Natural killer cell (primary cell): ENCODE results near the gene RABGAP1L. TPM values are rescaled to one million over a fixed set of nuclear protein-coding genes. Genes with fewer than 3 reads are reported as not detected.
"Not testable (repeated sequence)": the region's sequence is repeated elsewhere in the genome, so short reads cannot be mapped to it uniquely, and the experiment has no call there.

ENCODE experiments used
- ATAC-seq, 3 donors: fragments of 150-1000 bp in 2 of 3; fragments of 200-7000 bp in 1 of 3; cut with Tn5 transposase; 1 replicate in 1 of 3; 2 replicates in 2 of 3; pipeline ENCODE4 v1.10.0; 2021; ENCODE audit warnings: mild to moderate bottlenecking in 2 of 3, moderate library complexity in 2 of 3
- DNase-seq, 2 donors: peaks; one replicate each; pipeline versions ENCODE4 v3.0.0 to v3.0.0-alpha.2; 2013 to 2021; ENCODE audit warnings: mixed read lengths in 1 of 2
- H3K27ac ChIP-seq: one replicate; pipeline ENCODE4 v1.5.1; 2013; ENCODE audit warnings: mild to moderate bottlenecking, low read length
- H3K27me3 ChIP-seq: one replicate; pipeline ENCODE4 v1.6.1; 2013; ENCODE audit warnings: low read length; ENCODE audit not compliant: control insufficient read depth, insufficient read depth
- H3K36me3 ChIP-seq: one replicate; pipeline ENCODE4 v1.6.1; 2013; ENCODE audit warnings: low read length; ENCODE audit not compliant: control insufficient read depth, insufficient read depth
- H3K4me1 ChIP-seq: one replicate; pipeline ENCODE4 v1.6.1; 2013; ENCODE audit warnings: low read length; ENCODE audit not compliant: control insufficient read depth, insufficient read depth
- H3K4me3 ChIP-seq: one replicate; pipeline ENCODE4 v1.5.1; 2013; ENCODE audit warnings: low read length
- H3K9me3 ChIP-seq: one replicate; pipeline ENCODE4 v1.6.1; 2013; ENCODE audit warnings: low read length; ENCODE audit not compliant: control insufficient read depth, insufficient read depth
- H3K27ac Mint-ChIP-seq, 2 donors: one replicate each; pipeline ENCODE4 v1.8.0; 2022; ENCODE audit warnings: mild to moderate bottlenecking in 2 of 2, mixed read lengths in 2 of 2, moderate library complexity in 1 of 2
- H3K27me3 Mint-ChIP-seq, 2 donors: one replicate each; pipeline ENCODE4 v1.8.0; 2022; ENCODE audit warnings: low read depth in 2 of 2, mixed read lengths in 2 of 2
- H3K36me3 Mint-ChIP-seq: one replicate; pipeline ENCODE4 v1.8.0; 2022; ENCODE audit warnings: mixed read lengths
- H3K4me1 Mint-ChIP-seq, 2 donors: one replicate each; pipeline ENCODE4 v1.8.0; 2022; ENCODE audit warnings: mixed read lengths in 2 of 2
- H3K4me3 Mint-ChIP-seq: one replicate; pipeline ENCODE4 v1.8.0; 2022; ENCODE audit warnings: mild to moderate bottlenecking, moderate library complexity, mixed read lengths
- H3K9me3 Mint-ChIP-seq, 2 donors: one replicate each; pipeline ENCODE4 v1.8.0; 2022; ENCODE audit warnings: mixed read lengths in 2 of 2
- CTCF ChIP-seq: fragments of 200-600 bp; IDR thresholded peaks from one replicate; pipeline ENCODE4 v1.8.0; 2022; ENCODE audit warnings: antibody characterized with exemption
- WGBS: methylation state at CpG from one replicate; pipeline ENCODE4 v1.1.7; 2013; ENCODE audit warnings: missing lambda C conversion rate; ENCODE audit not compliant: insufficient coverage; 5-methylcytosine and 5-hydroxymethylcytosine counted together
- intact Hi-C: fragments of 100-400 bp; cut with micrococcal nuclease; formaldehyde crosslinking; loops from one replicate; pipeline ENCODE4 v1.14.2; 2022
- total RNA-seq, 4 donors: library from RNA; stranded (reverse); fragments of 120-200 nt in 1 of 4; gene quantifications; one replicate each; pipeline versions ENCODE4 v1.2.3 to v1.2.4, GENCODE V29; 2013 to 2022

RABGAP1L gene
- total RNA-seq, 3 donors from 2014 or later (not counting 1 experiment from before 2014, with no cell fraction given) = 145 to 168 (median 153) TPM

GRCh38 chr1:175019524-175019923 is 860.2 kb downstream of the RABGAP1L start:
- 100% methylated on average over 2 of the region's 3 CpGs for WGBS
- Mint-ChIP-seq H3K4me3 (no peak overlapping the region), H3K36me3 (no peaks in the 10 kb centered on the region)

DNA sequence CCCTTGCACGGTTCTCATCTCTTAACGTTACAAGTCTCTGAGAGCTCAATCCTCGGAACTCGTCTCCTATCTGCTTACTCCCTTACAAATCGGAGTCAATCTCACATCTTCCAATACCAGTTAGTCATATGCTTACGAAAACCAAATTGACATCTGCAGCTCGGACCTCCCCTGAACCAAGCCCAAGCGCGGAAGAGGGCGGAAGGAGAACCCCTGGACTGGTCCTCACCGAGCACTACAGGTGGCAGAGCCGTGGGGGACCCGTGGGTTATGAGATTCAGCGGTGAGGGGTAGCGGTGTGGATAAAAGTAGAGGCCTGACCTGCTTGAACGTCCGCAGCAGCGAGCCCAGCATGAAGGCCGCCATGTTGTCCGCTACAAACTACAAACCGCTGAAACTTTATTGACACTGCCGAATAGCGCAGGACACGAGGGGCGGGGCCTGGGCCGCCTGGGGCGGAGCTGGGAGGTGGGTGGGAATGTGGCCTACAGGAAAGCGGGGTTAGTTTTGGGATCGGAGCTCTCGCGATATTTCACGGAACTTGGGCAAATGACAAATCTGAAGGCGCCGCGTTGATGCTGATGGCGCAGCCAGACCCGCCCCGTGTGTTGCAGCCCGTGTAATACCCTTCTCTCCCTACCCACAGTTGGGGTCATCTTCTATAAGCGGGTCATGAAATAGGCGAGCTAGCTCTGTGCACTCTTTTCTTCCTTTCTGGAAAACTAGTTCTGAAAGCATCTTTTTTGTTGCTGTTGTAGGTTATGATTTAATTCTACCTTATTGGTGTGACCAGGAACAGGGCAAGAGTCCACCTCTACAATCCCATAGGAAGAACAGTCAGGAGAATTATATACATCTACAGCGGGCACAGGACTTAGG is 864.0 kb downstream of the RABGAP1L start, which contains the start of gene MRPS14:
TSS of gene MRPS14 (minus strand) at position 383 of the 879 bp plus-strand sequence. CDS start at position 366, 17 bp downstream.
- Histone ChIP-seq H3K4me3 (peak within 1 kb of the TSS; percentile 82), H3K27ac (peak within 1 kb of the TSS; percentile 88), H3K27me3 (no peaks in the 10 kb centered on the region), H3K9me3 (no peaks in the 10 kb centered on the region), H3K36me3 (peaks cover 2% of the 10 kb centered on the region), H3K4me1 (peaks cover 12% of the 10 kb centered on the region)
- TF ChIP-seq CTCF = no peak
- DNase-seq = peak; percentile 95 to 99
- Mint-ChIP-seq H3K36me3 (no peaks in the 10 kb centered on the region), H3K27ac (peak within 1 kb of the TSS; percentile 91 to 94), H3K4me3 (peak within 1 kb of the TSS; percentile 97), H3K9me3 (no peaks in the 10 kb centered on the region), H3K27me3 (no peaks in the 10 kb centered on the region), H3K4me1 (peaks cover 25 to 27% of the 10 kb centered on the region in 2 donors)
- WGBS = 3% methylated on average over 42 of the region's 42 CpGs
- ATAC-seq = peak; percentile 91 to 98 (median 94)
- intact Hi-C loops = loop anchor here (1.0 kb wide), 1 partner anchor 24 kb away; the partner anchor contains the start of gene CACYBP

More at GRCh38 chr1:175019524-175019923, 860.2 kb downstream of the RABGAP1L start:
- Histone ChIP-seq H3K4me3 (no peak overlapping the region), H3K9me3 (no peaks in the 10 kb centered on the region), H3K27ac (no peak overlapping the region), H3K4me1 (peaks cover 12% of the 10 kb centered on the region), H3K27me3 (no peaks in the 10 kb centered on the region), H3K36me3 (peaks cover 34% of the 10 kb centered on the region)
- ATAC-seq (no peak), DNase-seq (no peak)
- Mint-ChIP-seq H3K9me3 (no peaks in the 10 kb centered on the region), H3K27ac (no peak overlapping the region), H3K27me3 (no peaks in the 10 kb centered on the region), H3K4me1 (peaks cover 31 to 39% of the 10 kb centered on the region in 2 donors)
- intact Hi-C loops = no loop called here
- no peak for TF ChIP-seq CTCF

- H3K9me3 ChIP-seq, H3K36me3 ChIP-seq, H3K27me3 ChIP-seq, DNase-seq, H3K9me3 Mint-ChIP-seq, H3K36me3 Mint-ChIP-seq, H3K27me3 Mint-ChIP-seq, ATAC-seq: not testable (repeated sequence)
- Histone ChIP-seq H3K27ac (peak overlapping the region; percentile 88), H3K4me1 (peaks cover 12% of the 10 kb centered on the region), H3K4me3 (peak overlapping the region; percentile 82)
- peaks cover 25 to 27% of the 10 kb centered on the region in 2 donors for H3K4me1 Mint-ChIP-seq
- H3K4me3 Mint-ChIP-seq = peak overlapping the region; percentile 97
- H3K27ac Mint-ChIP-seq = peak overlapping the region; percentile 91 to 94
- 91% methylated on average over 2 of the region's 2 CpGs for WGBS
- intact Hi-C loops = loop anchor here (1.0 kb wide), 1 partner anchor 25 kb away; the partner anchor contains the start of gene CACYBP
Observed at GRCh38 chr1:175023922-175024242, 864.6 kb downstream of the RABGAP1L start.

GRCh38 chr1:175024773-175025172 is 865.5 kb downstream of the RABGAP1L start:
- H3K9me3 Mint-ChIP-seq = no peaks in the 10 kb centered on the region
- no peak for DNase-seq
- TF ChIP-seq CTCF = no peak
- ATAC-seq = no peak
- Histone ChIP-seq H3K4me1 (peaks cover 18% of the 10 kb centered on the region), H3K36me3 (no peaks in the 10 kb centered on the region), H3K27me3 (no peaks in the 10 kb centered on the region), H3K27ac (no peak overlapping the region), H3K4me3 (no peak overlapping the region), H3K9me3 (no peaks in the 10 kb centered on the region)
- H3K36me3 Mint-ChIP-seq = no peaks in the 10 kb centered on the region
- no peaks in the 10 kb centered on the region for H3K27me3 Mint-ChIP-seq
- intact Hi-C loops = no loop called here
- WGBS = 88% methylated on average over 2 of the region's 2 CpGs
- peak overlapping the region; percentile 19 to 24 for H3K27ac Mint-ChIP-seq
- peaks cover 31 to 35% of the 10 kb centered on the region in 2 donors for H3K4me1 Mint-ChIP-seq
- peak overlapping the region; percentile 51 for H3K4me3 Mint-ChIP-seq
